OCI-M2 (cell line): ENCODE data around the gene TRAPPC11.
"Not testable (repeated sequence)": the region's sequence is repeated elsewhere in the genome, so short reads cannot be mapped to it uniquely, and the experiment has no call there.

Experiments used
- DNase-seq: peaks from one replicate; lab custom pipeline; 2025; ENCODE audit not compliant: unreplicated experiment; lab: John Stamatoyannopoulos, UW

Gene TRAPPC11

GRCh38 chr4:183718876-183719275 lies 59.8 kb downstream of the TRAPPC11 start:
- no peak for DNase-seq

GRCh38 chr4:183721207-183722081 lies 62.4 kb downstream of the TRAPPC11 start:
- peak; percentile 21 for DNase-seq

GRCh38 chr4:183722731-183723560 lies 63.9 kb downstream of the TRAPPC11 start:
- DNase-seq: no peak

- no peak for DNase-seq
Observed at GRCh38 chr4:183723561-183724228, 64.6 kb downstream of the TRAPPC11 start.

- not testable (repeated sequence) for DNase-seq
Observed at GRCh38 chr4:183725585-183725984, 66.5 kb downstream of the TRAPPC11 start.

- DNase-seq: no peak
Observed at GRCh38 chr4:183727482-183727881, 68.4 kb downstream of the TRAPPC11 start.

- no peak for DNase-seq
Observed at GRCh38 chr4:183728223-183729068, 69.4 kb downstream of the TRAPPC11 start.

GRCh38 chr4:183729069-183729406 lies 69.9 kb downstream of the TRAPPC11 start:
- no peak for DNase-seq

- DNase-seq: no peak
Observed at GRCh38 chr4:183729430-183730328, 70.6 kb downstream of the TRAPPC11 start.

- no peak for DNase-seq
Observed at GRCh38 chr4:183732296-183732695, 73.2 kb downstream of the TRAPPC11 start.

- DNase-seq: no peak
Observed at GRCh38 chr4:183733181-183733580, 74.1 kb downstream of the TRAPPC11 start.

GRCh38 chr4:183738081-183738673 lies 79.1 kb downstream of the TRAPPC11 start:
- DNase-seq: no peak

- DNase-seq: no peak
Observed at GRCh38 chr4:183738961-183739360, 79.9 kb downstream of the TRAPPC11 start.

- DNase-seq: no peak
Observed at GRCh38 chr4:183746305-183747229, 87.5 kb downstream of the TRAPPC11 start.

- DNase-seq: no peak
Observed at GRCh38 chr4:183747380-183747779, 88.3 kb downstream of the TRAPPC11 start.

- DNase-seq: no peak
Observed at GRCh38 chr4:183747931-183748670, 89.0 kb downstream of the TRAPPC11 start.

GRCh38 chr4:183751106-183751505 lies 92.0 kb downstream of the TRAPPC11 start:
- DNase-seq: no peak
